Measurements from ENCODE around the gene PADI4.
"Not testable (repeated sequence)": the region's sequence is repeated elsewhere in the genome, so short reads cannot be mapped to it uniquely, and the experiment has no call there.

PADI4 gene

GRCh38 chr1:17313530-17314309, 5.7 kb downstream of the PADI4 start:
- no peak for DNase-seq (ENCODE audit: low read depth in 2 of 2)

GRCh38 chr1:17314491-17314971, 6.5 kb downstream of the PADI4 start:
- DNase-seq (ENCODE audit: low read depth in 2 of 2), result no peak

- no peak for DNase-seq (ENCODE audit: low read depth in 2 of 2)
Measured at GRCh38 chr1:17315542-17316130, 7.6 kb downstream of the PADI4 start.

GRCh38 chr1:17316704-17317103, 8.7 kb downstream of the PADI4 start:
- no peak for DNase-seq (ENCODE audit: low read depth in 2 of 2)

GRCh38 chr1:17318262-17318661, 10.3 kb downstream of the PADI4 start:
- DNase-seq (ENCODE audit: low read depth in 2 of 2), result no peak

GRCh38 chr1:17319561-17320350, 11.8 kb downstream of the PADI4 start:
- DNase-seq (ENCODE audit: low read depth in 2 of 2), result no peak

- DNase-seq (ENCODE audit: low read depth in 2 of 2), result not testable (repeated sequence)
Measured at GRCh38 chr1:17321857-17322390, 13.9 kb downstream of the PADI4 start.

- no peak for DNase-seq (ENCODE audit: low read depth in 2 of 2)
Measured at GRCh38 chr1:17328855-17329254, 20.9 kb downstream of the PADI4 start.

GRCh38 chr1:17329610-17330009, 21.6 kb downstream of the PADI4 start:
- DNase-seq (ENCODE audit: low read depth in 2 of 2), result no peak

GRCh38 chr1:17330856-17331255, 22.9 kb downstream of the PADI4 start:
- no peak for DNase-seq (ENCODE audit: low read depth in 2 of 2)

- no peak for DNase-seq (ENCODE audit: low read depth in 2 of 2)
Measured at GRCh38 chr1:17333081-17333480, 25.1 kb downstream of the PADI4 start.

- DNase-seq (ENCODE audit: low read depth in 2 of 2), result peak; percentile 13 to 19
Measured at GRCh38 chr1:17335821-17336710, 28.1 kb downstream of the PADI4 start.

- DNase-seq (ENCODE audit: low read depth in 2 of 2), result no peak
Measured at GRCh38 chr1:17338706-17339493, 30.9 kb downstream of the PADI4 start.

- DNase-seq (ENCODE audit: low read depth in 2 of 2), result no peak
Measured at GRCh38 chr1:17339521-17339920, 31.5 kb downstream of the PADI4 start.

GRCh38 chr1:17340358-17340757, 32.4 kb downstream of the PADI4 start:
- no peak for DNase-seq (ENCODE audit: low read depth in 2 of 2)

- DNase-seq (ENCODE audit: low read depth in 2 of 2), result no peak
Measured at GRCh38 chr1:17342014-17342441, 34.0 kb downstream of the PADI4 start.

GRCh38 chr1:17345506-17345905, 37.5 kb downstream of the PADI4 start:
- DNase-seq (ENCODE audit: low read depth in 2 of 2), result not testable (repeated sequence)

- no peak for DNase-seq (ENCODE audit: low read depth in 2 of 2)
Measured at GRCh38 chr1:17346046-17346789, 38.2 kb downstream of the PADI4 start.

- DNase-seq (ENCODE audit: low read depth in 2 of 2), result no peak
Measured at GRCh38 chr1:17347769-17348592, 40.0 kb downstream of the PADI4 start.

Data from activated CD8-positive, alpha-beta memory T cell treated with anti-CD3 and anti-CD28 coated beads for 4 hours (primary cell).